Measurements from ENCODE around the gene OPTC. TPM values are rescaled to one million over a fixed set of nuclear protein-coding genes. Genes with fewer than 3 reads are reported as not detected.
"Not testable (repeated sequence)": the region's sequence is repeated elsewhere in the genome, so short reads cannot be mapped to it uniquely, and the experiment has no call there.

Gene OPTC
- total RNA-seq: not detected
- long read RNA-seq: 0 reads

GRCh38 chr1:203493901-203494300 lies at the start of gene OPTC:
Gene OPTC, plus strand, starts transcription at chr1:203494153. Its CDS starts 1,853 bp downstream, at chr1:203496006.
- intact Hi-C loops (cut with DNase I): no loop called here
- no peak for DNase-seq (ENCODE audit: low spot score)

- DNase-seq (ENCODE audit: low spot score): no peak
- intact Hi-C loops (cut with DNase I): loop anchor here (5.0 kb wide), 2 partner anchors 37 to 77 kb away; no protein-coding TSS in a partner anchor
These were observed 49.8 kb upstream of the OPTC start for GRCh38 chr1:203444171-203444576.

- no peak for DNase-seq (ENCODE audit: low spot score)
- intact Hi-C loops (cut with DNase I): no loop called here
These were observed 46.8 kb upstream of the OPTC start for GRCh38 chr1:203447151-203447550.

- DNase-seq (ENCODE audit: low spot score); intact Hi-C loops (cut with DNase I): not testable (repeated sequence)
These were observed 46.4 kb upstream of the OPTC start for GRCh38 chr1:203447598-203447997.

- no peak for DNase-seq (ENCODE audit: low spot score)
- intact Hi-C loops (cut with DNase I): no loop called here
These were observed 45.4 kb upstream of the OPTC start for GRCh38 chr1:203448521-203449061.

- no peak for DNase-seq (ENCODE audit: low spot score)
- intact Hi-C loops (cut with DNase I): no loop called here
These were observed 44.0 kb upstream of the OPTC start for GRCh38 chr1:203450001-203450400.

- DNase-seq (ENCODE audit: low spot score): no peak
- intact Hi-C loops (cut with DNase I): no loop called here
These were observed 43.3 kb upstream of the OPTC start for GRCh38 chr1:203450479-203451149.

- no peak for DNase-seq (ENCODE audit: low spot score)
- intact Hi-C loops (cut with DNase I): no loop called here
These were observed 41.8 kb upstream of the OPTC start for GRCh38 chr1:203451836-203452784.

GRCh38 chr1:203453016-203453415 lies 40.9 kb upstream of the OPTC start:
- no peak for DNase-seq (ENCODE audit: low spot score)
- intact Hi-C loops (cut with DNase I): no loop called here

GRCh38 chr1:203453616-203454015 lies 40.3 kb upstream of the OPTC start:
- intact Hi-C loops (cut with DNase I): no loop called here
- no peak for DNase-seq (ENCODE audit: low spot score)

GRCh38 chr1:203454986-203455471 lies 38.9 kb upstream of the OPTC start:
- DNase-seq (ENCODE audit: low spot score): no peak
- intact Hi-C loops (cut with DNase I): no loop called here

GRCh38 chr1:203455706-203456105 lies 38.2 kb upstream of the OPTC start:
- DNase-seq (ENCODE audit: low spot score): no peak
- intact Hi-C loops (cut with DNase I): no loop called here

- intact Hi-C loops (cut with DNase I): no loop called here
- no peak for DNase-seq (ENCODE audit: low spot score)
These were observed 37.4 kb upstream of the OPTC start for GRCh38 chr1:203456577-203456976.

- no peak for DNase-seq (ENCODE audit: low spot score)
- intact Hi-C loops (cut with DNase I): no loop called here
These were observed 35.9 kb upstream of the OPTC start for GRCh38 chr1:203458078-203458477.

GRCh38 chr1:203459671-203460201 lies 34.2 kb upstream of the OPTC start:
- intact Hi-C loops (cut with DNase I): no loop called here
- no peak for DNase-seq (ENCODE audit: low spot score)

- no peak for DNase-seq (ENCODE audit: low spot score)
- intact Hi-C loops (cut with DNase I): no loop called here
These were observed 32.2 kb upstream of the OPTC start for GRCh38 chr1:203461717-203462116.

GRCh38 chr1:203462143-203462542 lies 31.8 kb upstream of the OPTC start:
- intact Hi-C loops (cut with DNase I): no loop called here
- no peak for DNase-seq (ENCODE audit: low spot score)

- DNase-seq (ENCODE audit: low spot score): no peak
- intact Hi-C loops (cut with DNase I): no loop called here
These were observed 31.1 kb upstream of the OPTC start for GRCh38 chr1:203462878-203463277.

GRCh38 chr1:203463469-203464062 lies 30.4 kb upstream of the OPTC start:
- DNase-seq (ENCODE audit: low spot score): no peak
- intact Hi-C loops (cut with DNase I): no loop called here

- intact Hi-C loops (cut with DNase I): no loop called here
- DNase-seq (ENCODE audit: low spot score): no peak
These were observed 29.7 kb upstream of the OPTC start for GRCh38 chr1:203464226-203464625.

Data from cardiac septum (tissue), 1 donor.